ENCODE data around the gene IL12A.

The IL12A gene

GRCh38 chr3:159977295-159977694, 11.3 kb upstream of the IL12A start:
- no peak for TF ChIP-seq CTCF (IDR thresholded peaks at IDR 0.05; ENCODE audit: borderline replicate concordance, insufficient read depth, low read depth, low read length)

GRCh38 chr3:159978353-159978752, 10.3 kb upstream of the IL12A start:
- no peak for TF ChIP-seq CTCF (IDR thresholded peaks at IDR 0.05; ENCODE audit: borderline replicate concordance, insufficient read depth, low read depth, low read length)
- no peak overlapping the region for H3K4me3 ChIP-seq (ENCODE audit: low read depth, low read length)

More at GRCh38 chr3:159977295-159977694, 11.3 kb upstream of the IL12A start:
- no peak overlapping the region for H3K4me3 ChIP-seq (ENCODE audit: low read depth, low read length)

GRCh38 chr3:159978918-159979703, 9.5 kb upstream of the IL12A start:
- no peak overlapping the region for H3K4me3 ChIP-seq (ENCODE audit: low read depth, low read length)
- no peak for TF ChIP-seq CTCF (IDR thresholded peaks at IDR 0.05; ENCODE audit: borderline replicate concordance, insufficient read depth, low read depth, low read length)

- H3K4me3 ChIP-seq (ENCODE audit: low read depth, low read length) = no peak overlapping the region
- no peak for TF ChIP-seq CTCF (IDR thresholded peaks at IDR 0.05; ENCODE audit: borderline replicate concordance, insufficient read depth, low read depth, low read length)
Measured at GRCh38 chr3:159982442-159982974, 6.1 kb upstream of the IL12A start.

GRCh38 chr3:159987291-159987711, 1.3 kb upstream of the IL12A start:
- peak; percentile 28; the same call in 1 of the 2 replicates for TF ChIP-seq CTCF (IDR thresholded peaks at IDR 0.05; ENCODE audit: borderline replicate concordance, insufficient read depth, low read depth, low read length)
- H3K4me3 ChIP-seq (ENCODE audit: low read depth, low read length) = no peak overlapping the region

- H3K4me3 ChIP-seq (ENCODE audit: low read depth, low read length) = peak overlapping the region; percentile 72
- TF ChIP-seq CTCF (IDR thresholded peaks at IDR 0.05; ENCODE audit: borderline replicate concordance, insufficient read depth, low read depth, low read length) = peak; percentile 34; the same call in 1 of the 2 replicates
Measured at GRCh38 chr3:159989973-159990846, 1.6 kb downstream of the IL12A start.

Data from GM12875 (cell line).